ENCODE data around the gene CCDC97. TPM values are rescaled to one million over a fixed set of nuclear protein-coding genes. Genes with fewer than 3 reads are reported as not detected.

The CCDC97 gene
- total RNA-seq, 1 experiment from 2014 or later = 23.0 TPM

DNA sequence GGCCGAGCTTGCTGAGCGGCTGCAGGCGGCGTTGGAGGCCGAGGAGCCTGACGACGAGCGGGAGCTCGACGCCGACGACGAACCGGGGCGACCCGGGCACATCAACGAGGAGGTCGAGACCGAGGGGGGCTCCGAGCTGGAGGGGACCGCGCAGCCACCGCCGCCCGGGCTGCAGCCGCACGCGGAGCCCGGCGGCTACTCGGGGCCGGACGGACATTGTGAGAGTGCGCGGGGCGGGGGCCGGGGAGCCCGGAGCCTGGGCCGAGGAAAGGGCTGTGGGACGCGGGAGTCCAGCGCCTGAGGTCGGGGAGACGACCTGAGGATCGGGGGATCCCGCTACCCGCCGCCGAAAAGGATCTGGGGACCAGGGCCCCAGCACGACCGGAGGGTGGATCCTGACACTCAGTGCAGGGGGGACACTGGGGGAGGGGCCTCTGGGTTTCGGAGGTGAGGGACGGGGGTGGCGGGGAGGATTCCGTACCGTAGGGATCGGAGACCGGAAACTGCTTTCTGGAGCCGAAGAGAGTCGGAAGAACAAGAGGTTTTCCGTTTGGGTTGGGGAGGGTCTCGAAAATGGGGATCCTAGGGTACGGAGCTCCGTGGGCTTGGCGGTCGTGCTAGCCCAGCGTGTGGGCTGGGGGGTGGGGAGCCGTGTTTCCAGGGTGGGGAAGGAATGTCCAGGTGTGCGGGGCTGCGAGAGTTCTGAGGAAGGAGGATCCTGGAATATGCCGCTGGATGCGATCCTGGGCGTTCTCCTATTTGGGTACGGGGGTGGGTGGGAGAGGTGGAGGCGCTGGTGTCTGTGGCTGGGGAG is 45.2 kb upstream of the CCDC97 start:
- DNase-seq (ENCODE audit: low read depth, low spot score) (no peak), ATAC-seq (no peak)
- Histone ChIP-seq H3K36me3 (ENCODE audit: control insufficient read depth in 1 of 2, insufficient read depth in 2 of 2, low read length in 2 of 2) (peaks cover 21 to 28% of the 10 kb centered on the region in 2 experiments; a peak in 3 of 4 replicates), H3K4me1 (ENCODE audit: control insufficient read depth in 1 of 2, insufficient read depth in 2 of 2, low read length in 2 of 2) (peaks cover 3 to 21% of the 10 kb centered on the region in 2 experiments; a peak in 3 of 4 replicates), H3K9me3 (ENCODE audit: control insufficient read depth in 1 of 2, insufficient read depth in 1 of 2, low read depth in 1 of 2, low read length in 2 of 2) (no peaks in the 10 kb centered on the region), H2AFZ (ENCODE audit: low read depth, low read length, poor library complexity, severe bottlenecking) (no peak overlapping the region), H3K4me2 (ENCODE audit: low read length) (peak overlapping the region; percentile 85), H3K9me2 (ENCODE audit: insufficient read depth) (no peaks in the 10 kb centered on the region), H3K4me3 (replicated peaks in 1 of 2; ENCODE audit: low read depth in 1 of 2, low read length in 2 of 2) (peak overlapping the region; percentile 89 to 94), H3K27me3 (ENCODE audit: insufficient read depth, low read length) (no peaks in the 10 kb centered on the region), H4K20me1 (ENCODE audit: insufficient read depth) (no peaks in the 10 kb centered on the region), H3K9ac (ENCODE audit: low read length) (peak overlapping the region; percentile 100), H3K27ac (ENCODE audit: low read depth, low read length) (peak overlapping the region; percentile 100), H3K79me2 (ENCODE audit: insufficient read depth, low read length) (peaks cover 57% of the 10 kb centered on the region)
- ChIA-PET CTCF (interaction anchor here (1.5 to 4.9 kb wide), 4 partner anchors 61 to 306 kb away, joined by 3 to 70 read pairs (median 6); no protein-coding TSS in a partner anchor), RAD21 (ENCODE audit: low non-redundant PET in 1 of 2, low total read pairs in 2 of 2, uncharacterized antibody in 2 of 2, unreplicated experiment in 2 of 2) (interaction anchor here in 1 of 2 experiments (2.7 kb wide), 1 partner anchor 60 kb away, joined by 22 read pairs; no protein-coding TSS in a partner anchor), POLR2A (interaction anchor here (1.1 to 3.1 kb wide), 6 partner anchors 39 to 175 kb away, joined by 3 to 22 read pairs (median 8); partner anchors contain the start of genes AXL, CYP2S1 and DMAC2)
- TF ChIP-seq ZFX (IDR thresholded peaks at IDR 0.05) (peak; percentile 94), POLR2AphosphoS5 (IDR thresholded peaks at IDR 0.05; ENCODE audit: low read depth, low read length) (no peak)
- intact Hi-C loops (cut with micrococcal nuclease) = loop anchor here (5.0 kb wide), 3 partner anchors 37 to 602 kb away; no protein-coding TSS in a partner anchor
- no TSS peak for BruUV-seq (replicated peaks)

DNA sequence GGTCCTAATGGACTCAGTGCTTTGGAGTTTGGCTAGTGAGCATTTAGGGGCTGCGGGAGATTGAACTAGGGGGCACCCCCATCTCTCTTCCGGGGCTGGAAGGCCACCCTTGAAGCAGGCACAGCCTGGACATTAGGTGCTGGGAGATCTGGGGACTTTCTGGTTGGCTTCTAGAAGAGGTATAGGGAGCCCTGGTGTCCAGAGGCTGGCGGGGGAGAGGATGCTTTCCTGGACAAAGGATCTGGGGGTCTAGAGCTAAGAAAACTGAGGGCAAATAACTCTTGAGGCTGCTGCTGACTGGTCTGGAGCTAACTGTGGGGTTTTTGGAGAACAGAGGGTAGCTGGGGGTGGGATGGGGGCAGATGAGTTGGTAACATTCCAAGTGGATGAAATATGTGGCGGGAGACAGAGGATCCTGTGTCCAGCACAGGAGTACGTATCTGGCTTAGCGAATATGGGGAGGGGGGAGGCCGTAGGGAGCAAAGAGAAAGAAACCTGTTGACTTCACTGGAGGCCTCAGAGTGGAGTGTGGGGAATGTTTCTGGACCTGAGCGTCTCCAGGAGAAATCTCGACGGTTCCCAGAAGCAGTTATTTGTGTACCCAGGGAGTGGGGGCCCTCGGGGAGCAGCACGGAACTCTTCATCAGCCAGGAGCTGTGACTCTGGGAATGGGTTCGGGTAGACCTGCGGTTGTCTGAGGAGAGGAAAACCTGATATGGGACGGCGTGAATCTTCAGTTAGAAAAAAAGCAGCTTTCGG is 44.4 kb upstream of the CCDC97 start:
- H3K9ac ChIP-seq (ENCODE audit: low read length) = peak overlapping the region; percentile 100

More for the DNA sequence above, 44.4 kb upstream of the CCDC97 start:
- ChIA-PET RAD21 (ENCODE audit: low non-redundant PET in 1 of 2, low total read pairs in 2 of 2, uncharacterized antibody in 2 of 2, unreplicated experiment in 2 of 2) (no interaction called here), CTCF (interaction anchor here (0.7 kb wide), 2 partner anchors 72 to 174 kb away, joined by 3 read pairs; no protein-coding TSS in a partner anchor), POLR2A (no interaction called here)
- H3K27ac ChIP-seq (ENCODE audit: low read depth, low read length) = peak overlapping the region; percentile 100
- H3K27me3 ChIP-seq (ENCODE audit: insufficient read depth, low read length) = no peaks in the 10 kb centered on the region
- intact Hi-C loops (cut with micrococcal nuclease) = no loop called here
- peak overlapping the region; percentile 89 to 94 for H3K4me3 ChIP-seq (replicated peaks in 1 of 2; ENCODE audit: low read depth in 1 of 2, low read length in 2 of 2)
- H3K4me2 ChIP-seq (ENCODE audit: low read length) = peak overlapping the region; percentile 85
- ATAC-seq = no peak
- TF ChIP-seq, protein P1, sequence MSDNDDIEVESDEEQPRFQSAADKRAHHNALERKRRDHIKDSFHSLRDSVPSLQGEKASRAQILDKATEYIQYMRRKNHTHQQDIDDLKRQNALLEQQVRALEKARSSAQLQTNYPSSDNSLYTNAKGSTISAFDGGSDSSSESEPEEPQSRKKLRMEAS (IDR thresholded peaks at IDR 0.05) = no peak
- TF ChIP-seq, protein P2, sequence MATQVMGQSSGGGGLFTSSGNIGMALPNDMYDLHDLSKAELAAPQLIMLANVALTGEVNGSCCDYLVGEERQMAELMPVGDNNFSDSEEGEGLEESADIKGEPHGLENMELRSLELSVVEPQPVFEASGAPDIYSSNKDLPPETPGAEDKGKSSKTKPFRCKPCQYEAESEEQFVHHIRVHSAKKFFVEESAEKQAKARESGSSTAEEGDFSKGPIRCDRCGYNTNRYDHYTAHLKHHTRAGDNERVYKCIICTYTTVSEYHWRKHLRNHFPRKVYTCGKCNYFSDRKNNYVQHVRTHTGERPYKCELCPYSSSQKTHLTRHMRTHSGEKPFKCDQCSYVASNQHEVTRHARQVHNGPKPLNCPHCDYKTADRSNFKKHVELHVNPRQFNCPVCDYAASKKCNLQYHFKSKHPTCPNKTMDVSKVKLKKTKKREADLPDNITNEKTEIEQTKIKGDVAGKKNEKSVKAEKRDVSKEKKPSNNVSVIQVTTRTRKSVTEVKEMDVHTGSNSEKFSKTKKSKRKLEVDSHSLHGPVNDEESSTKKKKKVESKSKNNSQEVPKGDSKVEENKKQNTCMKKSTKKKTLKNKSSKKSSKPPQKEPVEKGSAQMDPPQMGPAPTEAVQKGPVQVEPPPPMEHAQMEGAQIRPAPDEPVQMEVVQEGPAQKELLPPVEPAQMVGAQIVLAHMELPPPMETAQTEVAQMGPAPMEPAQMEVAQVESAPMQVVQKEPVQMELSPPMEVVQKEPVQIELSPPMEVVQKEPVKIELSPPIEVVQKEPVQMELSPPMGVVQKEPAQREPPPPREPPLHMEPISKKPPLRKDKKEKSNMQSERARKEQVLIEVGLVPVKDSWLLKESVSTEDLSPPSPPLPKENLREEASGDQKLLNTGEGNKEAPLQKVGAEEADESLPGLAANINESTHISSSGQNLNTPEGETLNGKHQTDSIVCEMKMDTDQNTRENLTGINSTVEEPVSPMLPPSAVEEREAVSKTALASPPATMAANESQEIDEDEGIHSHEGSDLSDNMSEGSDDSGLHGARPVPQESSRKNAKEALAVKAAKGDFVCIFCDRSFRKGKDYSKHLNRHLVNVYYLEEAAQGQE (IDR thresholded peaks at IDR 0.05; ENCODE audit: low read depth) = no peak
- TF ChIP-seq YY1 (IDR thresholded peaks at IDR 0.05; ENCODE audit: extremely low read depth, insufficient replicate concordance, low read depth, low read length) = no peak
- no peak for TF ChIP-seq CEBPB (IDR thresholded peaks at IDR 0.05; ENCODE audit: low read depth)
- no peak for TF ChIP-seq RAD21 (IDR thresholded peaks at IDR 0.05; ENCODE audit: low read depth)
- TF ChIP-seq JUND (IDR thresholded peaks at IDR 0.05) = no peak
- TF ChIP-seq EGR1 (IDR thresholded peaks at IDR 0.05; ENCODE audit: low read depth) = no peak
- no peak for TF ChIP-seq SP1 (IDR thresholded peaks at IDR 0.05; ENCODE audit: low read depth)
- no peak for TF ChIP-seq CBX3 (IDR thresholded peaks at IDR 0.05; ENCODE audit: low read depth)
- H3K4me1 ChIP-seq (ENCODE audit: control insufficient read depth in 1 of 2, insufficient read depth in 2 of 2, low read length in 2 of 2) = peaks cover 3 to 21% of the 10 kb centered on the region in 2 experiments; a peak in 3 of 4 replicates
- no peaks in the 10 kb centered on the region for H3K9me3 ChIP-seq (ENCODE audit: control insufficient read depth in 1 of 2, insufficient read depth in 1 of 2, low read depth in 1 of 2, low read length in 2 of 2)
- DNase-seq (ENCODE audit: low read depth, low spot score) = no peak
- no peak overlapping the region for H2AFZ ChIP-seq (ENCODE audit: low read depth, low read length, poor library complexity, severe bottlenecking)
- H3K9me2 ChIP-seq (ENCODE audit: insufficient read depth) = no peaks in the 10 kb centered on the region
- BruUV-seq (replicated peaks) = no TSS peak
- H3K36me3 ChIP-seq (ENCODE audit: control insufficient read depth in 1 of 2, insufficient read depth in 2 of 2, low read length in 2 of 2) = peaks cover 22 to 26% of the 10 kb centered on the region in 2 experiments; a peak in 3 of 4 replicates
- peaks cover 64% of the 10 kb centered on the region for H3K79me2 ChIP-seq (ENCODE audit: insufficient read depth, low read length)
- H4K20me1 ChIP-seq (ENCODE audit: insufficient read depth) = no peaks in the 10 kb centered on the region

All from HCT116 (cell line).